ENCODE results near the gene ERVMER34-1.

Gene ERVMER34-1

GRCh38 chr4:52716364-52717151, 34.7 kb downstream of the ERVMER34-1 start:
- DNase-seq = no peak

GRCh38 chr4:52715914-52716313, 35.3 kb downstream of the ERVMER34-1 start:
- DNase-seq = no peak

GRCh38 chr4:52715255-52715897, 35.8 kb downstream of the ERVMER34-1 start:
- no peak for DNase-seq

- DNase-seq = no peak
Observed at GRCh38 chr4:52714597-52715254, 36.5 kb downstream of the ERVMER34-1 start.

GRCh38 chr4:52713456-52713937, 37.7 kb downstream of the ERVMER34-1 start:
- no peak for DNase-seq

- DNase-seq = peak; percentile 95
Observed at GRCh38 chr4:52712251-52713130, 38.7 kb downstream of the ERVMER34-1 start.

- no peak for DNase-seq
Observed at GRCh38 chr4:52711834-52712250, 39.4 kb downstream of the ERVMER34-1 start.

GRCh38 chr4:52711272-52711671, 40.0 kb downstream of the ERVMER34-1 start:
- DNase-seq = no peak

- no peak for DNase-seq
Observed at GRCh38 chr4:52709155-52709554, 42.1 kb downstream of the ERVMER34-1 start.

- no peak for DNase-seq
Observed at GRCh38 chr4:52704661-52705060, 46.6 kb downstream of the ERVMER34-1 start.

- no peak for DNase-seq
Observed at GRCh38 chr4:52704133-52704532, 47.1 kb downstream of the ERVMER34-1 start.

GRCh38 chr4:52701207-52701606, 50.0 kb downstream of the ERVMER34-1 start:
- DNase-seq = no peak

GRCh38 chr4:52694936-52695335, 56.3 kb downstream of the ERVMER34-1 start:
- DNase-seq = no peak

GRCh38 chr4:52693492-52693891, 57.7 kb downstream of the ERVMER34-1 start:
- DNase-seq = no peak

All from SHP77 treated with DMSO at 0.1 percent for 48 hours (cell line).